Measurements from ENCODE around the gene GCK. TPM values are rescaled to one million over a fixed set of nuclear protein-coding genes. Genes with fewer than 3 reads are reported as not detected.

Gene GCK
- polyA plus RNA-seq, 1 of the 3 experiments (the other 2 are of a cell fraction): 1.6 TPM

DNA sequence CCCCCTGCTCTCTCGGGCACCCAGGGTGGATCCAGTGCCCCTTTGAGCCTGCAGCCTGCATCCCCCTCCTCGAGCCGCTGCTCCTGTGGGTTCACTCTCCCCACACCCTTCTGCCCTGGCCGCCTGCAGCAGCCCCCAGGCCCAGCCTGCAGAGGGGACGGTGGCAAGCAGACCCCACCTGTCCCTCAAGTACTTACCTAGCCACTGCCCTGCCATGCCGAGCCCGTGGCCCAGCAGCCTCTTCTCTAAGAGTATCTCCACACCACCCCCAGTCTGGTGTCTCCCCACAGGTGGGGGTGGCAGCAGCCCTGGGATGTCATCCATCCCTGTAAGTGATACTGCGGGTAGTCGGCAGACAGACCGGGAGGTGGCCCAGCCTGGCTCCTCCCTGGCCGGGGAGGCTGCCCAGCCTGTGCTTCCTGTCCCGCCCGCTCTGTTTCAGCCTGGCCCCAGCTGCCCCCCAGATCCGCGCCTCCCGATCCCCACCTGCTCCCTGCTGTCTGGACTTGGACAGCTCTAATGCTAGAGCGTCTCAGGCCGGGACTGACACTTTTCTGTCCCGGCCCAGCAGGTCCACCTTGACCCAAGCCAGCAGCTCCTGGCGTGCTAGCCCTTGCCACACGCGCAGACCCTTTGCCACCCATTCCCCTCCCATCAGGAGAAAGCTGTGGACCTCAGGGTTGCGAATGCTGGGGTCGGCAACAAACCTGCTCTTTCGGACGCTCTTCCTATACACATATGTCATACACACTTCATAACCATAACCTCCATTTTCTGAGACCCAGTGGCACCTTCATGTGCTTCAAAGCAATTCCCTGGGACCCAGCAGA lies 36.5 kb upstream of the GCK start:
- Histone ChIP-seq H4K20me1 (ENCODE audit: insufficient read depth) (no peaks in the 10 kb centered on the region), H3K27ac (ENCODE audit: low read depth in 2 of 2, low read length in 1 of 2) (no peak overlapping the region), H3F3A (replicated peaks; ENCODE audit: insufficient read depth) (no peaks in the 10 kb centered on the region), H3K9me2 (no peaks in the 10 kb centered on the region), H3K79me2 (ENCODE audit: insufficient read depth) (no peaks in the 10 kb centered on the region), H3K9me3 (no peaks in the 10 kb centered on the region), H3K4me1 (ENCODE audit: control insufficient read depth in 1 of 2, insufficient read depth in 2 of 2, low read depth in 1 of 2, low read length in 1 of 2) (peaks cover 0 to 38% of the 10 kb centered on the region in 2 experiments; a peak in 1 of 4 replicates), H2AFZ (ENCODE audit: low read depth) (no peak overlapping the region), H3K4me3 (ENCODE audit: low read depth in 2 of 2, low read length in 1 of 2) (no peak overlapping the region), H3K36me3 (replicated peaks in 1 of 2; ENCODE audit: control insufficient read depth in 1 of 2, insufficient read depth in 2 of 2, low read length in 1 of 2) (no peaks in the 10 kb centered on the region), H3K9ac (no peak overlapping the region), H3K27me3 (ENCODE audit: insufficient read depth) (no peaks in the 10 kb centered on the region), H3K4me2 (no peak overlapping the region)
- 72% methylated on average over 25 of the region's 26 CpGs for WGBS (ENCODE audit: low lambda C conversion rate)
- ChIA-PET POLR2A (no interaction called here), CTCF (interaction anchor here (0.6 to 6.9 kb wide), 4 partner anchors 11 to 29 kb away, joined by 3 to 70 read pairs (median 4); no protein-coding TSS in a partner anchor)
- peak; percentile 49 for DNase-seq
- TF ChIP-seq MEF2A (IDR thresholded peaks at IDR 0.05; ENCODE audit: borderline replicate concordance, low read depth) (no peak), ELF1 (IDR thresholded peaks at IDR 0.05) (no peak), TCF12 (IDR thresholded peaks at IDR 0.05) (no peak), NFIC (IDR thresholded peaks at IDR 0.05; ENCODE audit: borderline replicate concordance) (no peak), EP300 (IDR thresholded peaks at IDR 0.05; ENCODE audit: borderline replicate concordance in 1 of 2, low read depth in 1 of 2, low read length in 1 of 2) (no peak), GATA2 (CRISPR knock-in tag; IDR thresholded peaks at IDR 0.05) (no peak), JUND (IDR thresholded peaks at IDR 0.05) (no peak), SIN3A (IDR thresholded peaks at IDR 0.05; ENCODE audit: borderline replicate concordance, low read depth, low read length) (no peak)

DNA sequence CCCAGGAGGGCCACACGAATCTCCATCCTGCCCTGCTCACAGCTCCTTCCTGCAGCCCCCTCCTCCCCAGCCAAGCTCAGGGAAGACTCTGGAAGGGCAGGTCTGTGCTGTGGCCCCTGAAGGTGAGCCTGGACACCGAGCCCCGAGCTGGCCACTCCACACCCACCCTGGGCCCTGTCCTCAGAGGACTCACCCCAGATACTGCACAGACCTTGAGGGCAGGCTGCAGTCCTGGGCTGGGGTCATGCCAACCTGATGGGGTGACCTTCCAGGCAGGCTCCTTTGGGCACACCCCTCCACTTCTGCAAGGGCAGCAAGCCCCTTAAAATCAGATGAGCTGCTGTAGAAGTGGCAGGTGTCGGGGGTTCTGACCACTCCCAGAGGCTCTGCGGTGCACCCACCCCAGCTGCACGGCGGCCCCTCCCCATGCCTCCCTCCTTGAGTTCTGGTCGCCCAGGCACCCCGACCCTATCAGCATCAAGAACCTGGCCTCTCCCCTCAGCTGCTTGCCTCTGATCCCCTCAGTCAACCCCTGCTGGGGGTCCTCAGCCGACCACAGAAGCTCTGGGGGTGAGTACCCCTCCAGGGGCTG lies 35.8 kb upstream of the GCK start:
- ChIA-PET CTCF (interaction anchor here (0.9 to 6.9 kb wide), 4 partner anchors 8 to 29 kb away, joined by 3 to 70 read pairs (median 4); no protein-coding TSS in a partner anchor), POLR2A (interaction anchor here (1.1 kb wide), 1 partner anchor 11 kb away, joined by 4 read pairs; no protein-coding TSS in a partner anchor)
- H3K27me3 ChIP-seq (ENCODE audit: insufficient read depth): no peaks in the 10 kb centered on the region
- H3K4me3 ChIP-seq (ENCODE audit: low read depth in 2 of 2, low read length in 1 of 2): no peak overlapping the region
- H3K9ac ChIP-seq: no peak overlapping the region
- H3K79me2 ChIP-seq (ENCODE audit: insufficient read depth): no peaks in the 10 kb centered on the region
- no peaks in the 10 kb centered on the region for H3F3A ChIP-seq (replicated peaks; ENCODE audit: insufficient read depth)
- H3K9me2 ChIP-seq: no peaks in the 10 kb centered on the region
- H3K36me3 ChIP-seq (replicated peaks in 1 of 2; ENCODE audit: control insufficient read depth in 1 of 2, insufficient read depth in 2 of 2, low read length in 1 of 2): no peaks in the 10 kb centered on the region
- H4K20me1 ChIP-seq (ENCODE audit: insufficient read depth): no peaks in the 10 kb centered on the region
- peak overlapping the region in 1 of 2 experiments; percentile 50; a peak in 1 of 4 replicates for H3K27ac ChIP-seq (ENCODE audit: low read depth in 2 of 2, low read length in 1 of 2)
- no peaks in the 10 kb centered on the region for H3K9me3 ChIP-seq
- no peak overlapping the region for H3K4me2 ChIP-seq
- TF ChIP-seq RXRA (IDR thresholded peaks at IDR 0.05; ENCODE audit: borderline replicate concordance, low read depth): no peak
- TF ChIP-seq, protein P1, sequence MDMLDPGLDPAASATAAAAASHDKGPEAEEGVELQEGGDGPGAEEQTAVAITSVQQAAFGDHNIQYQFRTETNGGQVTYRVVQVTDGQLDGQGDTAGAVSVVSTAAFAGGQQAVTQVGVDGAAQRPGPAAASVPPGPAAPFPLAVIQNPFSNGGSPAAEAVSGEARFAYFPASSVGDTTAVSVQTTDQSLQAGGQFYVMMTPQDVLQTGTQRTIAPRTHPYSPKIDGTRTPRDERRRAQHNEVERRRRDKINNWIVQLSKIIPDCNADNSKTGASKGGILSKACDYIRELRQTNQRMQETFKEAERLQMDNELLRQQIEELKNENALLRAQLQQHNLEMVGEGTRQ (IDR thresholded peaks at IDR 0.05; ENCODE audit: borderline replicate concordance, low read depth, low read length): no peak
- no peak for TF ChIP-seq NRF1 (IDR thresholded peaks at IDR 0.05; ENCODE audit: low read depth, low read length)
- no peak for TF ChIP-seq YY1 (IDR thresholded peaks at IDR 0.05; ENCODE audit: low read depth)
- TF ChIP-seq TEAD4 (IDR thresholded peaks at IDR 0.05; ENCODE audit: borderline replicate concordance, insufficient read depth): no peak
- TF ChIP-seq GATA2 (CRISPR knock-in tag; IDR thresholded peaks at IDR 0.05): no peak
- TF ChIP-seq FOSL2 (IDR thresholded peaks at IDR 0.05; ENCODE audit: borderline replicate concordance, low read depth): no peak
- TF ChIP-seq, protein P2, sequence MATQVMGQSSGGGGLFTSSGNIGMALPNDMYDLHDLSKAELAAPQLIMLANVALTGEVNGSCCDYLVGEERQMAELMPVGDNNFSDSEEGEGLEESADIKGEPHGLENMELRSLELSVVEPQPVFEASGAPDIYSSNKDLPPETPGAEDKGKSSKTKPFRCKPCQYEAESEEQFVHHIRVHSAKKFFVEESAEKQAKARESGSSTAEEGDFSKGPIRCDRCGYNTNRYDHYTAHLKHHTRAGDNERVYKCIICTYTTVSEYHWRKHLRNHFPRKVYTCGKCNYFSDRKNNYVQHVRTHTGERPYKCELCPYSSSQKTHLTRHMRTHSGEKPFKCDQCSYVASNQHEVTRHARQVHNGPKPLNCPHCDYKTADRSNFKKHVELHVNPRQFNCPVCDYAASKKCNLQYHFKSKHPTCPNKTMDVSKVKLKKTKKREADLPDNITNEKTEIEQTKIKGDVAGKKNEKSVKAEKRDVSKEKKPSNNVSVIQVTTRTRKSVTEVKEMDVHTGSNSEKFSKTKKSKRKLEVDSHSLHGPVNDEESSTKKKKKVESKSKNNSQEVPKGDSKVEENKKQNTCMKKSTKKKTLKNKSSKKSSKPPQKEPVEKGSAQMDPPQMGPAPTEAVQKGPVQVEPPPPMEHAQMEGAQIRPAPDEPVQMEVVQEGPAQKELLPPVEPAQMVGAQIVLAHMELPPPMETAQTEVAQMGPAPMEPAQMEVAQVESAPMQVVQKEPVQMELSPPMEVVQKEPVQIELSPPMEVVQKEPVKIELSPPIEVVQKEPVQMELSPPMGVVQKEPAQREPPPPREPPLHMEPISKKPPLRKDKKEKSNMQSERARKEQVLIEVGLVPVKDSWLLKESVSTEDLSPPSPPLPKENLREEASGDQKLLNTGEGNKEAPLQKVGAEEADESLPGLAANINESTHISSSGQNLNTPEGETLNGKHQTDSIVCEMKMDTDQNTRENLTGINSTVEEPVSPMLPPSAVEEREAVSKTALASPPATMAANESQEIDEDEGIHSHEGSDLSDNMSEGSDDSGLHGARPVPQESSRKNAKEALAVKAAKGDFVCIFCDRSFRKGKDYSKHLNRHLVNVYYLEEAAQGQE (IDR thresholded peaks at IDR 0.05; ENCODE audit: low read depth, low read length): no peak
- TF ChIP-seq, protein P3, sequence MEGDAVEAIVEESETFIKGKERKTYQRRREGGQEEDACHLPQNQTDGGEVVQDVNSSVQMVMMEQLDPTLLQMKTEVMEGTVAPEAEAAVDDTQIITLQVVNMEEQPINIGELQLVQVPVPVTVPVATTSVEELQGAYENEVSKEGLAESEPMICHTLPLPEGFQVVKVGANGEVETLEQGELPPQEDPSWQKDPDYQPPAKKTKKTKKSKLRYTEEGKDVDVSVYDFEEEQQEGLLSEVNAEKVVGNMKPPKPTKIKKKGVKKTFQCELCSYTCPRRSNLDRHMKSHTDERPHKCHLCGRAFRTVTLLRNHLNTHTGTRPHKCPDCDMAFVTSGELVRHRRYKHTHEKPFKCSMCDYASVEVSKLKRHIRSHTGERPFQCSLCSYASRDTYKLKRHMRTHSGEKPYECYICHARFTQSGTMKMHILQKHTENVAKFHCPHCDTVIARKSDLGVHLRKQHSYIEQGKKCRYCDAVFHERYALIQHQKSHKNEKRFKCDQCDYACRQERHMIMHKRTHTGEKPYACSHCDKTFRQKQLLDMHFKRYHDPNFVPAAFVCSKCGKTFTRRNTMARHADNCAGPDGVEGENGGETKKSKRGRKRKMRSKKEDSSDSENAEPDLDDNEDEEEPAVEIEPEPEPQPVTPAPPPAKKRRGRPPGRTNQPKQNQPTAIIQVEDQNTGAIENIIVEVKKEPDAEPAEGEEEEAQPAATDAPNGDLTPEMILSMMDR (IDR thresholded peaks at IDR 0.05): no peak
- no peak for TF ChIP-seq GABPA (IDR thresholded peaks at IDR 0.05; ENCODE audit: low read depth)
- no peak for TF ChIP-seq CHD2 (IDR thresholded peaks at IDR 0.05; ENCODE audit: low read length, partially characterized antibody)
- TF ChIP-seq NFIC (IDR thresholded peaks at IDR 0.05; ENCODE audit: borderline replicate concordance): no peak
- DNase-seq: peak; percentile 44
- peaks cover 0 to 38% of the 10 kb centered on the region in 2 experiments; a peak in 1 of 4 replicates for H3K4me1 ChIP-seq (ENCODE audit: control insufficient read depth in 1 of 2, insufficient read depth in 2 of 2, low read depth in 1 of 2, low read length in 1 of 2)
- H2AFZ ChIP-seq (ENCODE audit: low read depth): no peak overlapping the region
- 50% methylated on average over 4 of the region's 10 CpGs for WGBS (ENCODE audit: low lambda C conversion rate)

All from SK-N-SH (cell line).